Eye (tissue), 1 donor: ENCODE measurements around the gene GHRHR.

Source experiments
- DNase-seq: peaks from one replicate; pipeline ENCODE4 v3.0.0-alpha.2; 2015

GHRHR gene

DNA sequence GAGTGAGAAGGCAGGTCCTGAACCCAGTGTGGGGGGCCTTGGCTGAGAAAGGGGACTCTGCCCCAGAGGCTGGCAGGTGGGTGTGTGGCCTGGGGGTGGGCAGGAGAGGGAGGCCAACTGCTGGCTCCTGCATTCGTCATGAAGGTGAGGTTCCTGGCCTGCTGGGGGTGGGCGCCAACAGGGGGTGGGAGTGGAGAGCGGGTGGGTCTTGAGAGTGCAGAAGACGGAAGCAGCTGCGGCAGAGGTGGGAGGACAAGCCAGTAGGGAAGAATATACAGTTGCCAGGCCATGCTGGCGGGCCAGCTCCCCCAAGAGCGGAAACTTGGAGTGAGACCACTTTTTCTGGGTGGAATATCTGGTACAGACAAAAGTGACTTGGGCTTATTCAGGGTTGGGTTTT is 23.4 kb downstream of the GHRHR start:
- no peak for DNase-seq

DNA sequence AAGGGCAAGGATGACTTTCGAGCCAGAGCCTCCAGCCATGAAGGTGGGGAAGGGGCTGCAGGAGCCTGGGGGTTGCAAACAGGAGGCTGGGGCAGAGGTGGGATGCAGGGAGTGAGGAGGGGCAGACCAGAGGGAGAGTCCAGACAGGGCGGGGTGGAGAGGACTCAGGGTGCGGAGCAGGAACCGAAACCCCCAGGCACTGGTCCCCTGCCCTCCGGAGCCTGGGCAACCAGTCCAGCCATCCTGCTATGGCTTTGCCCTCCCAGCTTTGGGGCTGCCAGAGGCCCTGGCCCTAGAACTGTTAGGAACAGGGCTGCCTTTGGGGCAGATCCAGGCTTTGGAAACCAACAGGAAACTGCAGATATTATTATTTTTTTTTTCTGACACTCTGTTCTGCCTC is 24.2 kb downstream of the GHRHR start:
- DNase-seq = no peak

DNA sequence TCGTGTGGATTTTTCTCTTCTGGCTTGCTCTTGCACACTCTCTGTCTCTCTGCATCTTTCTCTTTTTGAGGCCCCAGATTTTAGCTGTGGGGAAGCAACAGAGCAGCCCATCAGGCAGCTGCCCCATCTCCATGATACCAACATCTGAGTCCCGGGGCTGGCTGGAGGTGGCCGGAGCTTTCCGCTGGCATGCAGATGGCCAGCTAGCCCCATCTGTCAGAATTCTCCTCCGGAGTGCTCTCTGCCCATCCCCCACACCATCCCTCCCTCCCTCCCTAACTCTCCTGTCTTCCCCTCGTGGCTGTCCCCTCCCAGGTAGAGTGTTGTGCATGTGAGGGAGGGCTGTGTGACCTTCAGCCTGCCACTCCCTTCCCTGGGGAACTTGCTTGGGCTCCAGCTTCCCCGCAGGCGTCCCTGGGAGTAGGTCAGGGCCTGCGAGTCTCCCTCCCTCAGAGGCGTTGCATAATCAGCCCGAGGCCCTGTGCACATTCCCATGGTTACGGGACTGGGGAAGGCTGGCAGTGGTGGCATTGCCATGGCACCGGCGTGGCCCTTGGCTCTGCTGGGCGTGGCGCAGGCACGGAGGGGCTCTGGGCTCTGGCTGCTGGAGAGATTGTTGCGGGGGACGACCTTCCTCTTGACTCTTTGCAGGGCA is 24.7 kb downstream of the GHRHR start:
- peak; percentile 72 for DNase-seq

DNA sequence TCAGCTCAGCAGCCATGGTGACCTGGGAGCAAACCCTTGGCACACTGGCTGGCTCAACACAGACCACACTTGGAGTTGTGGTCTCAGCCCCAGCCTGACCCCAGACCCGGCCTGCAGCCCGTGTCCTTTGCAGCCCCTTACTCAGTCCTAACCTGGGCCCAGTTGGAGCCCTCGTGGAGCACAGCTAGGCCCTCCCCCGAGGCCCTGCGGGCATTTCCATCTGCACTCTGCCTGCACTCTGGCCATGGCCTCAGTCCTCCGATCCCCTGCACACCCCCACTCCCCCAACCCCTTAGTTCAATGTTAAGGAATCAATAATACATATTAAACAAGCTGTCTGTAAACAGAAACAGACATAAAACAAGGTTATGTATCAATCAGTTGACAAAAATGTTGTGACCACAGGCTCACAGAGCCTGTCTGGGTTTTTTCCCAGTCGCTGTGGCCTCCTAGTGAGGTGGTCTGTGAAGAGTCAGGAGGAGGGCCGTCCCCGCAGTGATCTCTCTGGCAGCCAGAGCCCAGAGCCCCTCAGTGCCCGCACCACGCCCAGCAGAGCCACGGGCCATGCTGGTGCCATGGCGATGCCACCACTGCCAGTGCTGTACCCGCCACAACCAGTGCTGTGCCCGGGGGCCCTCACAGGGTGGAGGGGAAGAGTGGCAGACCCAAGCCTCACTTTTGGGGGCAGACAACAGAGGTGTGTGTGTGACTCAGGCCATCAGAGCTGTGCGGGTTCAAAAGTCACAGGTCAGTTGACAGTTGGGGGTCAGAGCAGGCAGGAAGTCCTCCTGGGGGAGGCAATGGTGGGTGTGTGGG is 25.5 kb downstream of the GHRHR start:
- DNase-seq = no peak

DNA sequence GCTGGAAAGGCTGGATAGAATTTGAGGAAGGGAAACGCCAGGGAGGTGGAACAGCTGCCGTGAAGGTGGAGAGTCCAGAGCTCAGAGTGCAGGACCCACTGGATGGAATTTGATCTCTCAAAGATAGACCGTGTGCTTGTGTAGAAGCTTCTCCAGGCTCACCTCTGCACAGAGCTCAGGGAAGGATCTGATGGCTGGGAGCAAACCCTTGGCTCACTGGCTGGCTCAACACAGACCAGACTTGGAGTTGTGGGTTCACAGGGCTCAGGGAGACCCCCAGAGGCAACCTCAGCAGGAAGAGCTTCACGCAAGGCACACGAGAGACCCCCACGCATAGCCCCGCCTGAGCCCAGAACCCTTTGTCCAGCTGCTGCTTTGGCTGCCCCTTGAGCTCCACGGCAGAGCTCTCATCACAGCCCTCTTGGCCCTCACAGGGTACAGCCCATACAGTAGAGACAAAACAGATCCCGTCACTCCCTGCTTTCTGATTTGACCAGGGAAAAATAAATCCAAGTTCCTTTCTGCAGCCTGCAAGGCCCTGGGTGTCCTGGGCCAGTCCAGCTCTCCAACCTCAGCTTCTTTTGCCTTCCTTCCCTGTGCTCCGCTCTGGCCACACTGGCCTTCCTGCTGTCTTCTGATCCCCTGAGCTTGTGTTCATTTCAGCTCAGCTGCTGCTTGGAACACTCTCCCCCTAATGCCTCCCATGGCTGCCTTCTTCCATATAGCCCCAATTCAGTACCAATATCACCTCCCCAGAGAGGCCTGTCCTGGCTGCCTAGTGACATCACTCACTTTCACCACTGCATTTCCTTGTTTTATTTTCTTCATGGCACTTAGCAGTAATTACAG is 26.3 kb downstream of the GHRHR start:
- DNase-seq = no peak

DNA sequence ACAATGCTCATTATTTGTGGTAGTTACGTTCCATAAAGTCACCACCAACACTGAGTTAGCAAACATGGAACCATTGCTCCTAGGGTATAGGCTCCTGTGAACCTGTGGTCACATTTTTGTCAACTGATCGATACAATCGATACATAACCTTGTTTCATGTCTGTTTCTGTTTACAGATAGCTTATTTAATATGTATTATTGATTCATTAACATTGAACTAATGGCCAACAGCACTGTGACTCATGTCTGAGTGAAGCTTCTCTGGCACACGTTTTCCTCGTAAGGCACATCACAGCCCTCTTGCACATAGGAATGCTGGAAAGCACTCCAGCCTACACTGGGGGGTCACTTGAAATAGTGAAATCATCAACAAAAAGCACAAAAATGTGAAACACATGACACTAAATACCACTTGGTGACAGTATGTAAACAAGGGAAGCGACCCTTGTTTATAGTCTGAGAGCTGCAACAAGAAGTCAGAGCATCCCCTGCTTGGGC is 27.0 kb downstream of the GHRHR start:
- no peak for DNase-seq

DNA sequence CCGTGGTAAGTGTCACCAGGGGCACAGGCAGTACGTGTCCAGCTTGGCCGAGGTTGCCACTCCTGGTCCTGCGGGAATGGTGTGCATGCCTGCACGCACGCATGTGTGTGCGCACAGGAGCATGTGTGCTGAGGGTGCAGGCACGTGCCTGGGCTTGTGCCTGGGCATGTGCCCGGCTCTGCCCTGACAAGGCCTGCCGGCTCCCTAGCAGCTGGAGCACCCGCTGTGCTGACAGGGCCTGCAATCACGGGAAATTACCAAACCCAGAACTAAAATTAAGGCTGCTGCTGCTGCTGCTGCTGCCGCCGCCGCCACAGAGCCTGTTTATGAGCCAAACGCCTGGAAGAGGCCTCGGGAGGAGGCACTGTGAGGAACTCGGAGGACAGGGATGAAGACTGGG is 28.7 kb downstream of the GHRHR start:
- DNase-seq = no peak

DNA sequence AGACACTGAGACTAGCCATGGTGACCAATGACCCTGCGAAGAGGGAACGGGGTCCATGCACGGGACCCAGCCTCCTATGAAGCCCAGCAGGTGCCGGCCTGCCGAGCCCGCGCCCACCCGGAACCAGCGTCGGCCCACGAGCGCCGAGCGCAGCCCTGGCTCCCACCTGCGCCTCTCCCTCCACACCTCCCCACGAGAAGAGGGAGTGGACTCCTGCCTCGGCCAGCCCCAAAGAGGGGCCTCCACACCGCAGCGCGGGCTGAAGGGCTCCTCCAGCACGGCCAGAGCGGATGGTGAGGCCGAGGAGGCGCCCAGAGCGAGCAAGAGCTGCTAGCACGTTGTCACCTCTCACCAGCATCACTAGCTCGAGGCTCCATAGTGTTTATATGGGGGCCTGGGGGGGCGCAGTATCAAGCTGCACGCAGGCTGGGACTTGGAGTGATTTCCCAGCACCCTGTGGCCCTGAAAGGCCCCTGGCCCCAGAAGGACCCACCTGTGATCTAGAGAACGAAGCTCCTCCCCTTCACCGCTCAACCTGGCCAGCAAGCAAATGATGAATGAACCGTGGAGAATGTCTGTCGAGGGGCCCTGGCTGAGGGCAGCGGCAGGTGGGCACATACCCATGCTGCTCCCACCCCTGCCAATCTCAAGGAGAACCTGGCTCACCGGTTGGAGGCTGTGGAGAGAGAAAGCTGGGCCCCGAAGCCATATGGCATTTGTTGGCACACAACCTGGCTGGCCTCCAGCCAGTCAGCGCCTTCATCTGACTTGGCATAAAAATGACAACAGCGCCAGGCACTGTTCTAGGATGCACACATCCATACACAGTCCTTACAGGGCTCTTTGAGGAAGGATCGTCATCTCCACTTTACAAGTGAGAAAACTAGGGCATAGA is 30.7 kb downstream of the GHRHR start:
- no peak for DNase-seq

DNA sequence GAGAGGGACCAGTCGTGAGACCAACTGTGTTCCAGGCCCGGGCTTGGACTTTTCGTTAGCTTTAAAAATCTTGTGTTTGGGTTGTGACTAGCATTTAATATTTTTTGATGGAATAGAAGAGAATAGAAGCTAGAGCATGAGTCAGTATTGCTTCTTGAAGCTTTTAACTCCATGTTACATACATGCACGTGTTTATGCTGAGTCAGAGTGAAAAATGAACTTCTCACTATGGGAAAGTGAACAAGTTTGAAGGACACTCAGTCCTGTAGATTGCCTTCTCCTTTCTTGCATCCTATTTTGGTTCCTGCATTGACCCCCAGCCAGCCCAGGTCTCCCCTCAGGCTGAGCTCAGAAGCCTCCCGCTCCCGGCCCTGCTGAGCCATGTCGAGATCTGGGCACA is 31.8 kb downstream of the GHRHR start:
- DNase-seq = no peak

DNA sequence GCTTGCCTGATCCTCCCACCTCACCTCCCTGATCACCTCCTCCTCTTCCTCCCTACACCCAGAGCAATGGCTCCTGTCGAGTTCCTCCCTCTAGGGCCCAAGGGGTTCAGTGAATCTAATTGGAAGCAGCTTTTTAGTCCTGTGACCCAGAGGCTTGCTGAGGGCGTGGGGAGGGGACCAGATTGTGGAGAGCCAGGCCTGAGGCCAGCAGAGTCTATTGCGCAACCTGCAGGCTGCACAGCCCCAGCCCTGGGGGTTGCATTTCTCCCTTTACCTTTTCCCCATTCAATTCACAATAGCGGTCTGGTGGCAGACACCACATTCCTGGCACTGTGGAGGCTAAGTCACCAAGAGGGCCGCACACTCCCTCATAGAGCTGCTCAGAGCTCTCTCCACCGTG is 32.5 kb downstream of the GHRHR start:
- no peak for DNase-seq

DNA sequence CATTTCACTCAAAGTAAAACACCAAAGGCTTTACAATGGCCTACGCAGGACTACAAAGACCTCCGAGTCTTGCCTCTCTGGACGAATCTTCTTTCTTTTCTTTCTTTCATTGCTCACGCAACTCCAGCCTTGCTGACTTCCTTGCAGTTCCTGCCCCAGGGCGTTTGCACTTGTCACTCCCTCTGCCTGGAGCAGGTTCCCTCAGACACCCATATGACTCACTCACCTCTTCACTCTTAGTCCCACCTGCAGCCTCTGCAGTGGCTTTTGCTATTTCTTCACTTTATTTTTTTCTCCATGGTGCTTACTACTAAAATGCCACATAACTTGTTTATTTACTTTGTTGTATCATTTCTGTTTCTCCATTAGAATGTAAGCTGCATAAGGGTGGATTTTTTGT is 33.1 kb downstream of the GHRHR start:
- no peak for DNase-seq

DNA sequence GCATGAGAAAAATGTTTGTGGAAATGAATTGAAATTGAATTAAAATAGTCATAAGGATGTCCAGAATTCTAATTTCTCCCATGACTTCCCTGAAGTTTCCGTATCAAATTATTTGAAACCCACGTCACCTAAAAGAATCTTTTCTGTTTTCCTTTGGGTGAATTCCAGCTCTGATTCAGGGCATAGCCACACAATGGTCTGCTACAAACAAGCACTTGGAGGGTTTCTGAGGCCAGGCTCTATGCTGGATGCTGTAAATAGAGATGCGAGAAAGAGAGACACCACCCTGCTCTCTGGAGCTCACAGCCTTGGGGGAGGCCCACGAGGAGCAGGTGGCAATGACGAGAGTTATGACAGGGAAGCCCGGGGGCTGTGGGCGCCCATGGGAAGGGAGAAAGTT is 33.6 kb downstream of the GHRHR start:
- DNase-seq = no peak

DNA sequence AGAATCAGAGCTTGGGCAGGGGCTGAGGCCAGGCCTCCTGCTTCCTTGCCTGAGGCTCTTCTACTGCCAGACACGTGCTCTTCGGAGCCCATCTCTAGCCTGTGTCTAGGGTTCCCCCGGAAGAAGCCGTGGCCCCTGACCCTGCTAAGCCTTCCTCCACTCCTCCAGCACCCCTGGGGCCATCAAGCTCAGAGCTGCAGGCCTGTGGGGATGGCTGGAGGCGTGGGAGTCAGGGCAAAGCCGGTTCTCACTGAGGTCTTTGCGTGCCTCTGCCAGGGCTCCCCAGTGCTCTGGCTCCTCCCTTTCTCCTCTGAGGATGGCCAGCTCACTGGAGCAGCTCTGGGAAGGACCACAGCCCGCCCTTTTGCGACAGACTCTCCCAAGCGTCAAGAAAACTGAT is 34.4 kb downstream of the GHRHR start:
- DNase-seq = no peak

DNA sequence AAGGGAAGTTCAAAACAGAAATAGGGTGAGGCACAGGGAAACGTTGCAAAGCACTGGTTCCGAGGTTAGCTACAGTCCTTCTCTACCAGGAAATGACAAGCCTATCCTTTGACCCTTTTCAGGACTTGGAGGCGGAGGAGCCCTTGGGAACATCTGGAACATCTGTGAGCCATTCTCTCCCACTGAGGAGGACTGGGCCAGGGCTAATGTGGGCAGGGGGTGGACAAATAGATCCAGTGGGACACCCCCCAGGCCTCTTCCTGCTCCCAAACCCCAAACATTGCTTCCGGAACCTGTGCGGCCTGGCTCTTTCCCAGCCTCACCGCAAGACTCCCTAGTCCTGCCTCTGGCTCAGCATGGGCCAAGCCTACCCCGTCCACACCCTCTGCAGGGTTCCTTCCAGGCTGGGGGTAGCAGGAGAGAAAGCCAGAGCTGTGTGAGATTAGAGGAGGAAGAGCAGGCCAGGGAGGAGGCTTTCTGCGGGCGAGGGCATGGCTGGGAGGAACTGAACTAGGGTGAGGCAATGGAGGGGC is 36.5 kb downstream of the GHRHR start:
- DNase-seq = no peak

DNA sequence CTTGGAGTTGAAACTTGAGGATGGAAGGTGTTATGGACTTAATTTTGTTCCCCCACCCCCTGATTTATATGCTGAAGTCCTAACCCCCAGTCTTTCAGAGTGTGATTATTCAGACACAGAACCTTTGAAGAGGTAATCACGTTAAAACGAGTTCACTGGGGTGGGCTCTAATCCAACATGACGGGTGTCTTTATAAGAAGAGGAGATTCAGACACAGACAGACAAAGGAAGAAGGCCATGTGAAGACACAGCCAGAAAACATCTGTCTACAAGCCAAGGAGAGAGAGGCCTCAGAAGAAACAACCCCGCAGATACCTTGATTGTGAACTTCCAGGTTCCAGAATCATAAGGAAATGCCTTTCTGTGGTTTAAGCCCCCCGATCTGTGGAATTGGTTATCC is 37.0 kb downstream of the GHRHR start:
- DNase-seq = peak; percentile 70

DNA sequence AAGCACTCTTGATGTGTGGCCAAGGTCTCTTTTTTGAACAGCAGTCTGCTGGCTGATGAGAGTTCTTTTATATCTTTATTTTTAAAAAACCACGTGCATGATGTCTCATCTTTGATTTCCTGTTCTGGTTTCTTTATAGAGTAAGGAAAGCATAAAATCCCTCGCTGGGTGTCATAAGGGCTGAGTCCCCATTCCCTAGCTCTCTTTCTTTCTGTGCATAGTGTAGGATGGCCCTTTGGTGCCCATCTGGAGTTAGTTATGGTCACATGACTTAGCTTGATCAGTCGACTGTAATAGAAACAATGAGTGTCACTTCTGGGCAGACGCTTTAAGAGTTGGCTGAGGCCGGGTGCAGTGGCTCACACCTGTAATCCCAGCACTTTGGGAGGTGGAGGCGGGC is 38.5 kb downstream of the GHRHR start:
- peak; percentile 60 for DNase-seq

DNA sequence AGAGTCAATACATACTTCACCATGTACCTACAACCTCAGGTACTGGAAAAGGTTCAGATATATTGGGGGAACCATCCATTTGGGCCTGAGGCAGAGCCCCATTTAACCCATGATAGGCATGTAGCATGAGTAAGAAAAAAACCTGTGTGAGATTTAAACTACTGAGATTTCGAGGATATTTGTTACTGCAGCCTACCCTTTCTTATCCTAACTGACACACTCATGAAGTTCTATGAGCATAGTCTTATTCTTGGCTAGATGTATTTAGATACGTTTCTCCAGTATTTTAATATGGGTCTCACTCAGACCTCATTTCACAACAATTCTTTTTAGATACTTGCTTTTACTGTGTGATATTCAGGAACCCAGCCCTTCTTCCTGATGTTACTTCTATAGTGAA is 39.3 kb downstream of the GHRHR start:
- no peak for DNase-seq

DNA sequence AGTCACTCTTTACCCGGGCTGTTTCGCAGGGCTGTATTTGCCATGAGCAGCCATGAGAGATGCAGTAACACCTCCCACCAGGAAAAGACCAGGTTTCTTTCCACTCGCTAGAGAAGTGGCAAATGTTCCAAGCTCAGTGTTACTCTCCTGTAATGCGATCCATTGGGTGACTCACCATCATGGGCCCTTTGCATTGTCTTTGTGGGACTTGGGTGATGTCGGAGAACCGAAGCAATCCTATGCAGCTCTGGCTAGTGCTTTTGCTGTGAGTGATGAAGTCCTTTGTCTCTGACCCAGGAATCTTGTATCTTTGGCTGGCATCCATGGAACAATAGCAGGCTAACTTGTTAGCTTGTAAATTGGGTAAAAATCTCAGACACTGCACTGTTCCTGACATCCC is 40.0 kb downstream of the GHRHR start:
- DNase-seq = no peak

DNA sequence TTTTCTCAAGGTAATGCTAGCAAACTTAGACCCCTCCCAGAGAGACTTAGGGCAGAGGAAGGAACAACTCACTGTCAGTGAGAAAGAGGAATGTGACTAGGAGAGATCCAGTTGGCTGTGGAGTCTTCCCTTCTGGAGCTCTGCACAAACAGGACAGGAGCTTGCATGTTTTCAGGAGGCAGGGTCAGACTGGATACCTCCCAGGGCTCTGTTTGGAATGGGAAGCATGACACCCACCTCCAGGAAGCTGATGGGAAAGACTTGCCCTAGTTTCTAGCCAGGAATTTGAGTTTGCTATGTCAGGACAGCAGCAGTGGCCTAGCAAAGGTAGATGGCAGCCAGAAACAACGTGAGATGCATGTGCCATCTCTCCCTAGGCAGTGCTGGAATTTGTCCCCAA is 40.6 kb downstream of the GHRHR start:
- no peak for DNase-seq

DNA sequence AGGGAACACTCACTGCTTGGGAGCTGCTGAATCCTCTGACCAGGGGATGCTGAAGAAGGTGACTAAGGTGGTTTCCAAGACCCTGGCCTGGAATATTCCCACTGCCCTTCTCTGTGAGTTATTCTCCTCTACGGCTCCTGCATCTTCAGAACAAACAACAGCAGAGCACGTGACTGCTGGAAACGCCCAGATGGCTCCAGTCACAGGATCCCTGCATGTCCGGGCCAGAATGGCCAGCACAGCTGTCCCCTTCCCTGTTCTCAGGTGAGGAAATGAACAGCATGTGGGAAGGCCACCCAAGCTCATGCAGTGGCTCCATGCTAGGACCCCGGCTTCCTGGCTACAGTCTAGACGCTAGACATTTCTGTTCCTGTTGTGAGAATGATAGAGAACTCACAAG is 43.1 kb downstream of the GHRHR start:
- no peak for DNase-seq

DNA sequence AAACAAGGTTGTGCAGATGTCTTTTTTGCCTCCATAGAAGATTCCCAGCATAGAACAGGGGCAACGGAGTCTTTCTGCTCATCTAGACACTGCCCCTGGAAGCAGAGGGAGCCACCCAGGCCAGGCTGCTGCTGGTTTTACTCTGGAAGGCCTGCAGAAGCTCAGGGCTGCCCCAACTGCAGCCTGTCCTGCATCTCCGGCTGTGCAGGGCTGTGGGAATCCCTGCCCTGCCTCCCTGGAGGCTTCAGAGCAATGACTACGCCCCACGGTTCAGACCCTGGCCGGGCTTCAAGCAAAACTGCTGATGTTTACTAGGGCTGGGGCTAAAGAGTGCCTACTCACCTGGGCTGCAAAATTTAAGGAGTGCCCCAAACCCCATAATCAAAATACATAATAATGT is 43.9 kb downstream of the GHRHR start:
- no peak for DNase-seq

DNA sequence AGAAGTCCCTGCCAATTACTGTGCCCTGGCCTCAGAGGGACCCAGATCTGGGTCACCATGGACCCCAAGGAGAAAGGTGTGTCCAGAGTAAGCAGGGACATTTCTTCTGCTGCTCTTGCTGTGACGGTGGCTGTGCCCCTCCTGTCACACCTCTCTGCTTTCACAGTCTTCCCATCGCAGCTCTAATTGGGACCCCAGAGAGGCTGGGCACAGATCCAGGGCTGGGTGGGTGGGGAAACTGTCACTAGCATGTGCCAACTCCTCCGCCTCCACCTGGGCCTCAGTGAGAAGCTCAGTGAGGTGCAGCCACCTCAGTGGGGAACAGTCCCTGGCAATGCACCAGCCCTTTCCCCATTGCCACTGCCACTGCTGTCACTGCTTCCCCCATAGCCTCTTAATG is 51.1 kb downstream of the GHRHR start:
- no peak for DNase-seq
